ENCODE data around the gene TMEM109. TPM values are rescaled to one million over a fixed set of nuclear protein-coding genes. Genes with fewer than 3 reads are reported as not detected.

TMEM109 gene
- total and polyA plus RNA-seq, 2 of the 4 experiments (the other 2 are of a cell fraction): 15.1 to 69.7 TPM

GRCh38 chr11:60955571-60955970, 41.6 kb downstream of the TMEM109 start:
- no peak overlapping the region for H2AK5ac ChIP-seq (ENCODE audit: low read depth, low read length)
- H4K91ac ChIP-seq (ENCODE audit: insufficient read depth, low read depth, low read length): no peak overlapping the region
- no peak overlapping the region for H2AK9ac ChIP-seq (replicated peaks; ENCODE audit: low read depth, low read length, poor library complexity)
- H2BK15ac ChIP-seq (ENCODE audit: low read depth, low read length): no peak overlapping the region
- no peak overlapping the region for H2BK120ac ChIP-seq (ENCODE audit: low read depth, low read length)
- TF ChIP-seq RCOR1 (IDR thresholded peaks at IDR 0.05; ENCODE audit: insufficient replicate concordance, low read length): no peak
- no peak for TF ChIP-seq BHLHE40 (IDR thresholded peaks at IDR 0.05; ENCODE audit: low read depth, low read length)
- TF ChIP-seq MXI1 (IDR thresholded peaks at IDR 0.05; ENCODE audit: borderline replicate concordance, low read depth, low read length): no peak
- TF ChIP-seq RFX5 (IDR thresholded peaks at IDR 0.05; ENCODE audit: low read depth, low read length): no peak
- no peak for TF ChIP-seq FOS (IDR thresholded peaks at IDR 0.05; ENCODE audit: low read depth, low read length)
- TF ChIP-seq, protein P1, sequence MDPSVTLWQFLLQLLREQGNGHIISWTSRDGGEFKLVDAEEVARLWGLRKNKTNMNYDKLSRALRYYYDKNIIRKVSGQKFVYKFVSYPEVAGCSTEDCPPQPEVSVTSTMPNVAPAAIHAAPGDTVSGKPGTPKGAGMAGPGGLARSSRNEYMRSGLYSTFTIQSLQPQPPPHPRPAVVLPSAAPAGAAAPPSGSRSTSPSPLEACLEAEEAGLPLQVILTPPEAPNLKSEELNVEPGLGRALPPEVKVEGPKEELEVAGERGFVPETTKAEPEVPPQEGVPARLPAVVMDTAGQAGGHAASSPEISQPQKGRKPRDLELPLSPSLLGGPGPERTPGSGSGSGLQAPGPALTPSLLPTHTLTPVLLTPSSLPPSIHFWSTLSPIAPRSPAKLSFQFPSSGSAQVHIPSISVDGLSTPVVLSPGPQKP (IDR thresholded peaks at IDR 0.05; ENCODE audit: borderline replicate concordance, low read depth, low read length): no peak
- no peak for TF ChIP-seq USF2 (IDR thresholded peaks at IDR 0.05; ENCODE audit: low read depth, low read length)
- no peak overlapping the region for H2AFZ ChIP-seq (replicated peaks; ENCODE audit: low read length, poor library complexity)
- H3K4me3 ChIP-seq (ENCODE audit: insufficient read depth, low read depth, low read length): no peak overlapping the region
- intact Hi-C loops (cut with micrococcal nuclease): no loop called here
- no peak overlapping the region for H3K14ac ChIP-seq (replicated peaks; ENCODE audit: low read depth, low read length)
- no peak overlapping the region for H3K27ac ChIP-seq (ENCODE audit: insufficient read depth, low read length)
- H3K4me2 ChIP-seq (ENCODE audit: low read depth, low read length): no peak overlapping the region
- no peak overlapping the region for H2BK20ac ChIP-seq (ENCODE audit: low read depth, low read length)
- H3K79me1 ChIP-seq (ENCODE audit: low read depth in 1 of 2, low read length in 2 of 2): no peaks in the 10 kb centered on the region
- BruUV-seq (replicated peaks): no TSS peak
- ATAC-seq (ENCODE audit: low read depth): no peak
- H2BK5ac ChIP-seq (ENCODE audit: low read depth, low read length, poor library complexity, severe bottlenecking): no peak overlapping the region
- no peaks in the 10 kb centered on the region for H4K20me1 ChIP-seq (ENCODE audit: insufficient read depth, low read length)
- H3K36me3 ChIP-seq (ENCODE audit: control insufficient read depth, insufficient read depth, low read length): no peaks in the 10 kb centered on the region
- ChIA-PET POLR2A (ENCODE audit: unreplicated experiment) (no interaction called here), CTCF (interaction anchor here (0.7 to 1.0 kb wide), 2 partner anchors 10 to 218 kb away, joined by 3 read pairs; no protein-coding TSS in a partner anchor)
- H4K8ac ChIP-seq (ENCODE audit: low read depth in 2 of 2, low read length in 2 of 2): no peak overlapping the region
- no peak overlapping the region; the same call in 1 of the 2 replicates for H3K23ac ChIP-seq (ENCODE audit: low read depth, low read length)
- H3K4me1 ChIP-seq (ENCODE audit: control insufficient read depth, insufficient read depth, low read length): peaks cover 12% of the 10 kb centered on the region
- peaks cover 1% of the 10 kb centered on the region; the same call in 1 of the 2 replicates for H3K9me3 ChIP-seq (ENCODE audit: control insufficient read depth, insufficient read depth, low read length)
- H3K4ac ChIP-seq (ENCODE audit: low read depth, low read length): no peak overlapping the region
- no peak overlapping the region for H3K9ac ChIP-seq (ENCODE audit: low read depth, low read length)
- no peak for DNase-seq
- WGBS, 2 experiments (ENCODE audit: extremely low coverage in 2 of 2, insufficient read length in 1 of 2): no CpG with 5 or more reads among the region's 5 CpGs
- H3K18ac ChIP-seq (ENCODE audit: low read depth, low read length): no peak overlapping the region
- dilution Hi-C loops (cut with HindIII; ENCODE audit: low sequenced_read_pairs, unreplicated experiment): no loop called here
- in situ Hi-C loops (cut with MboI; ENCODE audit: low sequenced_read_pairs): no loop called here
- H4K5ac ChIP-seq (ENCODE audit: low read depth, low read length): no peak overlapping the region
- H3K27me3 ChIP-seq (ENCODE audit: control insufficient read depth, insufficient read depth, low read length): peaks cover 11% of the 10 kb centered on the region
- H3K9me1 ChIP-seq (ENCODE audit: insufficient read depth, low read length): no peaks in the 10 kb centered on the region
- H3K56ac ChIP-seq (ENCODE audit: extremely low read depth, insufficient read depth, low read length): no peak overlapping the region
